Pons (tissue), 1 donor: ENCODE data around the gene TNFRSF6B.

Experiments
- DNase-seq: peaks from one replicate; pipeline ENCODE4 v3.0.0-alpha.2; 2016; ENCODE audit warnings: low spot score

Gene TNFRSF6B

GRCh38 chr20:63739130-63740069 is 42.9 kb downstream of the TNFRSF6B start, which contains the start of gene SLC2A4RG:
Gene SLC2A4RG, plus strand, starts transcription at chr20:63739776. Its CDS starts 137 bp downstream, at chr20:63739913.
- peak; percentile 77 for DNase-seq

GRCh38 chr20:63740070-63740626 is 43.7 kb downstream of the TNFRSF6B start:
- no peak for DNase-seq

GRCh38 chr20:63740627-63741353 is 44.3 kb downstream of the TNFRSF6B start:
- DNase-seq, result peak; percentile 64

- no peak for DNase-seq
These were observed 44.9 kb downstream of the TNFRSF6B start for GRCh38 chr20:63741354-63741675.

- DNase-seq, result no peak
These were observed 45.4 kb downstream of the TNFRSF6B start for GRCh38 chr20:63741676-63742380.

GRCh38 chr20:63742381-63743024 is 46.1 kb downstream of the TNFRSF6B start:
- no peak for DNase-seq

GRCh38 chr20:63743210-63743970 is 46.9 kb downstream of the TNFRSF6B start:
- no peak for DNase-seq

GRCh38 chr20:63744158-63744557 is 47.7 kb downstream of the TNFRSF6B start:
- DNase-seq, result no peak

- DNase-seq, result no peak
These were observed 48.3 kb downstream of the TNFRSF6B start for GRCh38 chr20:63744574-63745423.

GRCh38 chr20:63745424-63745805 is 49.0 kb downstream of the TNFRSF6B start:
- no peak for DNase-seq

GRCh38 chr20:63745961-63746731 is 49.7 kb downstream of the TNFRSF6B start:
- no peak for DNase-seq

- no peak for DNase-seq
These were observed 50.4 kb downstream of the TNFRSF6B start for GRCh38 chr20:63746751-63747315.

- no peak for DNase-seq
These were observed 51.2 kb downstream of the TNFRSF6B start for GRCh38 chr20:63747622-63748069.
